Activated naive CD8-positive, alpha-beta T cell (primary cell): Measurements from ENCODE around the gene YEATS4.

ENCODE experiments used
- H3K27ac Mint-ChIP-seq: one replicate; pipeline ENCODE4 v1.8.0; 2021; ENCODE audit warnings: mixed read lengths
- H3K27me3 Mint-ChIP-seq: one replicate; pipeline ENCODE4 v1.8.0; 2021; ENCODE audit warnings: mixed read lengths
- H3K36me3 Mint-ChIP-seq: one replicate; pipeline ENCODE4 v1.8.0; 2021; ENCODE audit warnings: mixed read lengths
- H3K4me1 Mint-ChIP-seq: one replicate; pipeline ENCODE4 v1.8.0; 2021; ENCODE audit warnings: low read depth, mixed read lengths
- H3K4me3 Mint-ChIP-seq: one replicate; pipeline ENCODE4 v1.8.0; 2021; ENCODE audit warnings: mild to moderate bottlenecking, mixed read lengths
- H3K9me3 Mint-ChIP-seq: one replicate; pipeline ENCODE4 v1.8.0; 2021; ENCODE audit warnings: low read depth, mixed read lengths

The YEATS4 gene

GRCh38 chr12:69428351-69429073, 69.0 kb downstream of the YEATS4 start:
- Mint-ChIP-seq H3K36me3 (peaks cover 9% of the 10 kb centered on the region), H3K9me3 (no peaks in the 10 kb centered on the region), H3K27ac (no peak overlapping the region), H3K4me3 (no peak overlapping the region), H3K27me3 (no peaks in the 10 kb centered on the region), H3K4me1 (no peaks in the 10 kb centered on the region)

DNA sequence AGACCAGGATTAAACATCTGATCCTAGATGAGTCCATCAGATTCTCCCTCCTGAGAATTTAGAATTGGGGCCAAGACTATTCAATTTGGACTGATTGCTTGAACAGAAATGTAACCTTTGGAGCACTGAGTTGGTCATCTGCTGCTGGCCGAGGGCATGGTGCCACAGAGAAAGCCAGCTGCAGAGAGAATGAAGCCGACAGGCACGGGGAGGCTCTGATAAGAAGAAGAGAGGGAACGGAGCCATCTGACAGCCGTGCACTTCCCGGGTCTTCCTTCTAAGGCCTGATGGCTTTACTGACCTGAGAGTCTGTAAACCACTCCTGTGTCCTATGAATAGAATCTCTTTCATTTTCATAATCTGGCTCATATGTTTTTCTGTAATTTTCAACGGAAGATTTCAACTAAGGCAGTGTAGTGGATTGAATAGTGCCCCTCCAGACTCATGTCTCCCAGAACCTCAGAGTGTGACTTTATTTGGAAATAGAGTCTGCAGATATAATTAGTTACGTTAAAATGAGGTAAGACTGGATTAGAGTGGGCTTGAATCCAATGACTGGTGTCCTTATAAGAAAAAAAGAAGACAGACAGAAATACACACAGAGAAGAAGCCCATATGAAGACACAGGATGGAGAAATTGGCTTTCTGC, 71.5 kb downstream of the YEATS4 start:
- no peak overlapping the region for H3K27ac Mint-ChIP-seq
- no peaks in the 10 kb centered on the region for H3K4me1 Mint-ChIP-seq
- H3K36me3 Mint-ChIP-seq, result peaks cover 3% of the 10 kb centered on the region
- H3K27me3 Mint-ChIP-seq, result no peaks in the 10 kb centered on the region
- H3K9me3 Mint-ChIP-seq, result no peaks in the 10 kb centered on the region
- no peak overlapping the region for H3K4me3 Mint-ChIP-seq

GRCh38 chr12:69431591-69432222, 72.2 kb downstream of the YEATS4 start:
- no peaks in the 10 kb centered on the region for H3K9me3 Mint-ChIP-seq
- no peaks in the 10 kb centered on the region for H3K4me1 Mint-ChIP-seq
- H3K27me3 Mint-ChIP-seq, result no peaks in the 10 kb centered on the region
- H3K36me3 Mint-ChIP-seq, result peaks cover 3% of the 10 kb centered on the region
- no peak overlapping the region for H3K4me3 Mint-ChIP-seq
- H3K27ac Mint-ChIP-seq, result no peak overlapping the region

- Mint-ChIP-seq H3K4me1 (no peaks in the 10 kb centered on the region), H3K4me3 (no peak overlapping the region), H3K27ac (no peak overlapping the region), H3K27me3 (no peaks in the 10 kb centered on the region), H3K9me3 (no peaks in the 10 kb centered on the region), H3K36me3 (peaks cover 3% of the 10 kb centered on the region)
Observed at GRCh38 chr12:69433653-69434052, 74.1 kb downstream of the YEATS4 start.

- no peaks in the 10 kb centered on the region for H3K4me1 Mint-ChIP-seq
Observed at GRCh38 chr12:69435644-69436043, 76.1 kb downstream of the YEATS4 start.

GRCh38 chr12:69437073-69437472, 77.5 kb downstream of the YEATS4 start:
- H3K27me3 Mint-ChIP-seq, result no peaks in the 10 kb centered on the region
- H3K9me3 Mint-ChIP-seq, result no peaks in the 10 kb centered on the region
- no peaks in the 10 kb centered on the region for H3K4me1 Mint-ChIP-seq
- no peak overlapping the region for H3K27ac Mint-ChIP-seq
- H3K4me3 Mint-ChIP-seq, result no peak overlapping the region
- H3K36me3 Mint-ChIP-seq, result no peaks in the 10 kb centered on the region

More at GRCh38 chr12:69435644-69436043, 76.1 kb downstream of the YEATS4 start:
- no peaks in the 10 kb centered on the region for H3K9me3 Mint-ChIP-seq
- H3K27me3 Mint-ChIP-seq, result no peaks in the 10 kb centered on the region
- H3K27ac Mint-ChIP-seq, result no peak overlapping the region
- H3K4me3 Mint-ChIP-seq, result no peak overlapping the region
- H3K36me3 Mint-ChIP-seq, result peaks cover 3% of the 10 kb centered on the region

DNA sequence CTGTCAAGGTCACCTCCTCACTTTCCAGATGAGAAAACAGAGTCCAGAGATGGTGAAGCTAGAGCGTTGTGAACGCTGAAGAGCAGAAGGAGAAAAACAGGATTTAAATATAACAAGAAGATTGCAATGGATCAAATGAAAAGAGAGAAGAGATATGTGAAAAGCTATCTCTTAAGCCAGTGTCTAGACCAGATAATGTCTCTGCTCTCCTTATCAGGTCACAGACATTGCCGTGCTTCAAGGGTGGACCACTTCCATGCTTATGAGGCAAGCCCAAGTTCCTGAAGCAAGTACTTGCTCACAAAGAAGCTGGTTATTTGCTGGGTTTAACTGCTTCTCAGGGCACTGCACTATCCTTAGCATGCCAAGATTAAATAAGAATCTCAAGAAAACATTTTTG, 79.0 kb downstream of the YEATS4 start:
- no peaks in the 10 kb centered on the region for H3K27me3 Mint-ChIP-seq
- no peak overlapping the region for H3K4me3 Mint-ChIP-seq
- no peak overlapping the region for H3K27ac Mint-ChIP-seq
- peaks cover 2% of the 10 kb centered on the region for H3K36me3 Mint-ChIP-seq
- no peaks in the 10 kb centered on the region for H3K4me1 Mint-ChIP-seq
- no peaks in the 10 kb centered on the region for H3K9me3 Mint-ChIP-seq

DNA sequence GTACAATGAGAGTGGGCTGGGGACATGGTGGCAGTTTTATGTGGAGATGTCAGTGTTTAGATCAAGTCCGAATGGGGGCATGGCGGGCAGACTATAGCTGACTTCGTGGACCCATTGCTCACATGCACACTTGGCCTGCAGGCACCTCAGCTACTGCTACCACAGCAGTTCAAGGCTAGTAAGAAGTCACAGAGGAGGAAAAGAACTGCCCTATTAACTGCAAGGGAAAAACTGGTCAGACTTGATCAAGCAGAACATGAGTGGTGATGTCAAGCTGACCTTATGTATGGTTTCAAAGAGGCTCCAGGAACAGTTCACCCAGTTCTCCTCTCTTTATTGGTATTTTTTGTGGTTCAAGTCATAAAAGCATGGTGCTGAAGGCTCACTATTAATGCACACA, 80.5 kb downstream of the YEATS4 start:
- no peaks in the 10 kb centered on the region for H3K9me3 Mint-ChIP-seq
- H3K4me1 Mint-ChIP-seq, result no peaks in the 10 kb centered on the region
- H3K4me3 Mint-ChIP-seq, result no peak overlapping the region
- peaks cover 2% of the 10 kb centered on the region for H3K36me3 Mint-ChIP-seq
- H3K27ac Mint-ChIP-seq, result no peak overlapping the region
- H3K27me3 Mint-ChIP-seq, result no peaks in the 10 kb centered on the region
